ENCODE measurements around the gene FSTL4.

FSTL4 gene

DNA sequence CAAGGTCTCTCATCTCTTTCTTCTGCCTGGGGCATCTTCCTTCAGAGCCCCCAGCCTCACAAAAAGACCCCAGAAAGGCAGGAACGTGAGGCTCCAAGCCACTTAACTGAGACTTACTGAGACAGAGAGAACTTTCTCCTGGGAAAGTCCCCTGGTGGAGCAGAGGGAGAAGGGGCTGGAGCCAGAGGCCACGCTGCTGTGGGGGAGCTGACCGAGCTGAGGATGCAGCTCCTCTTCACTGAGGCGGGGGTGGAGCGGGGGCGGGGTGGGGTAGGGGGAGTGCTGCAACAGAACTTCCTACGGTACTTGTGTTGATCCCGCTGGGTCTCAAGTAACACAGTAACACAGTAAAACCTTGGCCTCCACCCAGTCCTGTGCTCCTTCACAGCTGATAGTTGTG, 204.0 kb downstream of the FSTL4 start:
- TF ChIP-seq, protein P1, sequence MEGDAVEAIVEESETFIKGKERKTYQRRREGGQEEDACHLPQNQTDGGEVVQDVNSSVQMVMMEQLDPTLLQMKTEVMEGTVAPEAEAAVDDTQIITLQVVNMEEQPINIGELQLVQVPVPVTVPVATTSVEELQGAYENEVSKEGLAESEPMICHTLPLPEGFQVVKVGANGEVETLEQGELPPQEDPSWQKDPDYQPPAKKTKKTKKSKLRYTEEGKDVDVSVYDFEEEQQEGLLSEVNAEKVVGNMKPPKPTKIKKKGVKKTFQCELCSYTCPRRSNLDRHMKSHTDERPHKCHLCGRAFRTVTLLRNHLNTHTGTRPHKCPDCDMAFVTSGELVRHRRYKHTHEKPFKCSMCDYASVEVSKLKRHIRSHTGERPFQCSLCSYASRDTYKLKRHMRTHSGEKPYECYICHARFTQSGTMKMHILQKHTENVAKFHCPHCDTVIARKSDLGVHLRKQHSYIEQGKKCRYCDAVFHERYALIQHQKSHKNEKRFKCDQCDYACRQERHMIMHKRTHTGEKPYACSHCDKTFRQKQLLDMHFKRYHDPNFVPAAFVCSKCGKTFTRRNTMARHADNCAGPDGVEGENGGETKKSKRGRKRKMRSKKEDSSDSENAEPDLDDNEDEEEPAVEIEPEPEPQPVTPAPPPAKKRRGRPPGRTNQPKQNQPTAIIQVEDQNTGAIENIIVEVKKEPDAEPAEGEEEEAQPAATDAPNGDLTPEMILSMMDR (IDR thresholded peaks at IDR 0.05; ENCODE audit: insufficient read depth, low read length, missing control alignments): no peak
- DNase-seq (ENCODE audit: low read depth, low spot score): no peak
- ChIA-PET CTCF (no interaction called here), POLR2A (no interaction called here)
- H3K4me3 ChIP-seq (ENCODE audit: low read depth, low read length): no peak overlapping the region

DNA sequence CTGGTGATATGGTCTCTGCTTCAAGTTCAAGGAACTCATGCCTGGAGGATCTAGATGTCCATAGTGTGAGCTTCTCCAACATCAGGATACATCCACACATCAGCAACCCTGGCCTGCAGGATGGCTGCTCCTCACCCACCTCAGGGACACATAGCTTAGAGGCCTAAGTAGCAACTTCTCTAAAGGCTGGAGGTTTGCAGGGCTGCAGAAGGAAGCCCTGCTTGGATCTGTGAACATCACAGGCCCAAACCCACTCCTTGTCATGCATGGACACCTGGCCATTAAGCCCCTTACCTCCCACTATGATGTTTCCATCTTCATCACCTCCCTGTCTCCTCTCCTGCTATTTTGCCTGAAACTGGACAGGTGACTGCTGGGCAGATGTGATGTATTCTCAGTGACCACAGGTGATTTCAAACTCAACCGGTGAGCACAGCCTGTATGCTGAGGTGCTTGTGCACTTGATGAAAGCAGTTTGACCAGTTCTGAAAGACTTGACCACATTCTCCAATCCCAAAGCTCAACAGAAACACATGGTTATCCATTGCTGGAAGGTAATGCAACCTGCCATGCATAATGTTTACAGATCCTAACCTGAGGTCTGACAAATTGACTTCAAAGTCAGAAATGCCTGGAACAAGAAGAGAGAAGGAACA, 205.2 kb downstream of the FSTL4 start:
- ChIA-PET POLR2A (no interaction called here), CTCF (interaction anchor here (0.7 kb wide), 1 partner anchor 14 kb away, joined by 3 read pairs; no protein-coding TSS in a partner anchor)

DNA sequence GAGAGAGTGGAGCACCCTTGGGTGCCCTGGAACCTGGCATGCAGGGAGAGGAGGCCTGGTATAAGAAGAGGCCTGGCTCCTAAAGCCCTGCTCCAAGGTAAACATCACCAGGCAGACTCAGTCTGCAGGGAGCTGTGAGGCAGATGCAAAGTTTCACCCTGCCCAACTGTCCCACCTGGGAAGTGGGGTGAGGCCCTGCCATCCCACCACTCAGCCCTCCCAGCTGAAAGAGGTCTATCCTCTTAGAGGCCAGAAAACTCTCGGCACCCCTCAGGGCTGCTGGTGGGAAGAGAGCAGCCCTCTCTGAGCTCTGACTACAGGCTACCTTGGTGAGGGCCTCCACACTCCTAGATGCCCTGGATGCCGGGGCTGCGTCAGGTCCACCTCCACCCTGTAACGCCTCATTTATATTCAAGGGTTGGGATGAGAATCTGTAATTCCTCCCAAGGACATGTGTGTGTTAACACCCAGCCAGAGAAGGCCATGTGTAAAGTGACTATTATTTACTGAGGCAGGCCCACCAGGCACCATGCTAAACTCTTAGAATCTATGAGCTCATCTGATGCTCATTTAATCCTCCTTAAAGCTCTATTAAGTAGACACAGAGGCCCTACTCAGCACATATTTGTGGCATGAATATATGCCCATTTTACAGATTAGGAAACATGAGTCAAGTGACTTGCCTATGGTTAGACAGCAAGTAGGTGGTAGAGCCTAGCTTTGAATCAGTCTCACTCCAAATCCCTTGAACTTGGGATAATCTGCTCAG, 205.9 kb downstream of the FSTL4 start:
- no peak overlapping the region for H3K4me3 ChIP-seq (ENCODE audit: low read depth, low read length)
- no peak for DNase-seq (ENCODE audit: low read depth, low spot score)
- TF ChIP-seq, protein P1 (IDR thresholded peaks at IDR 0.05; ENCODE audit: insufficient read depth, low read length, missing control alignments): no peak
- CTCF ChIA-PET: no interaction called here
- POLR2A ChIA-PET: no interaction called here

More for the DNA sequence above, 205.2 kb downstream of the FSTL4 start:
- H3K4me3 ChIP-seq (ENCODE audit: low read depth, low read length): no peak overlapping the region
- TF ChIP-seq, protein P1 (IDR thresholded peaks at IDR 0.05; ENCODE audit: insufficient read depth, low read length, missing control alignments): no peak
- DNase-seq (ENCODE audit: low read depth, low spot score): no peak

DNA sequence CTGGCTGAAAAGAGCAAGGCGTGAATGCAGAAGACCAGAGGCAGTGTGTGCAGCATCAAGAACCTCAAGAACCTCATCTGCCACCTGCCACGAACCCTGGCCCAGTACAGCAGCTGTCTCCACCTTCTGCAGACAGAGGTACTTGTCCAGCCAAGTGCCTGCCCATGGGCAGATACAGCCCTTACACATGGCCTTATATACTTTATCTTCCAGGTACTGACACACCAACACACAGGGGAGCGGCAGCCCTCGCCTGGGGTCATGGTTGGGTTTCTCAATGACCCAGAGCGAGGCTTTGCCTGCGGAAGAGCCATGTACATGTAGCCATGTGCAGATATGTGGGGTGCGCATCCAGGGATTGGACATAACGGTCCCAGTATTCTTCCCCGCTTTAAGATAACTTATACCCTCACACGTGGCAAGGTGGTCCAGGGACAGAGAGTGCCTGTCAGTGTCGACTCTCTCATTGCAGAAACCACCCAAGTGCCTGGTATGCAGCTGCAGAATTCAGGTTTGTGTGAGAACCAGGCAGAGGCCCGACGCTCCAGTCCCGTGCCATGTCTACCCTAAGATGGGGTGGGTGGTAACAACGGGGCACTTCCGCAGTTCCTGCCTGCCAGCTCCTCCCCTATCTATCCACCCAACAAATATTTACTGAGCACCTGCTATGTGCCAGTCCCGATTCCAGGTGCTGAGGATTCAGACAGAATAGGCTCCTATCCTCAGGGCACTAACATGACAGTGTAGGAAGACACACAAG, 206.9 kb downstream of the FSTL4 start:
- no peak for DNase-seq (ENCODE audit: low read depth, low spot score)
- no peak overlapping the region for H3K4me3 ChIP-seq (ENCODE audit: low read depth, low read length)
- TF ChIP-seq, protein P1 (IDR thresholded peaks at IDR 0.05; ENCODE audit: insufficient read depth, low read length, missing control alignments): no peak
- ChIA-PET CTCF (no interaction called here), POLR2A (no interaction called here)

DNA sequence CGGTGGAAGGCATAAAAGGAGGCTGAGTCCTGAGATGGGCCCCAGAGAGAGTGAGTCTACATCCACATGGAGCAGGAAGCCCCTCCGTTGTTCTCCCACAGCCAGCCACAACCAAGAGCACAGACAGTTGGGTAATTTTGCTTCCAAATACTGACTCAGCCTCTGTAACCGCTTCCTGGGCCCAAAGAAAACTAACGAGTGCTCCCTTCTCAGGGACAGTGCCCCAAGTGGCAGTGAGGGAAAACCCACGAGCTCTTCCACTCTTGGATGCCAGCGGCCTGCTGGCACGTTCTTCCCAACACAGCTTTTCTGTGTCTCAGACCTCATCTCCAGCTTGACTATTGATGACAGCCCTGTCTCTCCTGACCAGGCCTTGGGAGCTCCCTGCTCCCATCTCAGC, 207.6 kb downstream of the FSTL4 start:
- ChIA-PET CTCF (no interaction called here), POLR2A (no interaction called here)
- TF ChIP-seq, protein P1 (IDR thresholded peaks at IDR 0.05; ENCODE audit: insufficient read depth, low read length, missing control alignments): no peak
- no peak for DNase-seq (ENCODE audit: low read depth, low spot score)
- H3K4me3 ChIP-seq (ENCODE audit: low read depth, low read length): no peak overlapping the region
